GM10266 (cell line): ENCODE results near the gene BCHE.
"Not testable (repeated sequence)": the region's sequence is repeated elsewhere in the genome, so short reads cannot be mapped to it uniquely, and the experiment has no call there.

Source experiments
- DNase-seq: peaks from one replicate; pipeline ENCODE4 v3.0.0; 2012; ENCODE audit errors: extremely low spot score
- TF ChIP-seq, protein P1 (sequence below): IDR thresholded peaks from 2 replicates; pipeline ENCODE4 v1.5.1; 2012; ENCODE audit warnings: mild to moderate bottlenecking, low read depth; ENCODE audit not compliant: control insufficient read depth, insufficient read depth; ENCODE audit errors: missing control alignments

Gene BCHE

DNA sequence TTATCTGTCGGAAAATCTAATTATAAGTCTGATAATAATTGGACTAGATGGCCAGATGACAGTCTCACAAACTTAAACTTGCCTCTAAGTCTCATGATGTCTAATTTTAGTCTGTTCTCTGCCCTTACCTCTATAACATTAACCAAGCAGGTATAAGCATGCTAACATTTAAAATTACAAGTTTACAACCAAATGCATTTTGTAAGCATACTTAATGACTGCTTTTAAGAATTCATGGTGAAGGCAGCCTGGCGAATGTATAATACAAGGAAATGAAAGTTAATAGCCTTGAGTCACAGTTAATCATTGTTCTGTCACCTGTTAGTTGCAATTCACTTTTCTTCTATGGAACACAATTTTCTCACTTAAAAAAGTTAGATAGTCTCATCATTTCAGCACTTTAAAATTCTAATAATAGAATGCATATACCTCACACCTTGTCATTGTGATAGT is 16.5 kb downstream of the BCHE start:
- no peak for DNase-seq
- TF ChIP-seq, protein P1, sequence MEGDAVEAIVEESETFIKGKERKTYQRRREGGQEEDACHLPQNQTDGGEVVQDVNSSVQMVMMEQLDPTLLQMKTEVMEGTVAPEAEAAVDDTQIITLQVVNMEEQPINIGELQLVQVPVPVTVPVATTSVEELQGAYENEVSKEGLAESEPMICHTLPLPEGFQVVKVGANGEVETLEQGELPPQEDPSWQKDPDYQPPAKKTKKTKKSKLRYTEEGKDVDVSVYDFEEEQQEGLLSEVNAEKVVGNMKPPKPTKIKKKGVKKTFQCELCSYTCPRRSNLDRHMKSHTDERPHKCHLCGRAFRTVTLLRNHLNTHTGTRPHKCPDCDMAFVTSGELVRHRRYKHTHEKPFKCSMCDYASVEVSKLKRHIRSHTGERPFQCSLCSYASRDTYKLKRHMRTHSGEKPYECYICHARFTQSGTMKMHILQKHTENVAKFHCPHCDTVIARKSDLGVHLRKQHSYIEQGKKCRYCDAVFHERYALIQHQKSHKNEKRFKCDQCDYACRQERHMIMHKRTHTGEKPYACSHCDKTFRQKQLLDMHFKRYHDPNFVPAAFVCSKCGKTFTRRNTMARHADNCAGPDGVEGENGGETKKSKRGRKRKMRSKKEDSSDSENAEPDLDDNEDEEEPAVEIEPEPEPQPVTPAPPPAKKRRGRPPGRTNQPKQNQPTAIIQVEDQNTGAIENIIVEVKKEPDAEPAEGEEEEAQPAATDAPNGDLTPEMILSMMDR, result no peak

DNA sequence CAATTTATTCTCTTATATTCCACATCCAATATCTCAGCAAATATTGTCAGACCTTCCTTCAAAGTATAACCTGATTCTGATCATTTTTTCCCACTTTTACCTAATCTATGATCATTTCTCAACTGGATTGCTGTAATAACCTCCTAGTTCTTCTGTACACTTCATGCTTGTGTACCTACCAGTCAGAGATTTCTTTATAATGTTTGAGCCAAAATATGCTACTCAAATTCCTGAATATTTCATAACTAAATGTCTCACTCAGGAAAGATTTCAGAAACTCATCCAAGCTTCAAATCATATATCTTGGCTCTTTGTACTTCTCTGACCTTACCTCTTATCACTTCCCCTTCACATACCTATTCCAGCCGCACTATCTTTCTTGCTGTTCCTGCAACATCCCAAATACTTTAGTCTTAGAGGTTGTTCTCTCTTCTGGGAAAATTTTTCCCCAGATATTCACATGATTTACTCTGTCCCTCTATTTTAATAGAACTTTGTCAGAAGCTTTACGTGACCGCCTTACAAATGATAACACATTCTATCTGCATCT is 20.0 kb downstream of the BCHE start:
- no peak for DNase-seq
- TF ChIP-seq, protein P1, result no peak

DNA sequence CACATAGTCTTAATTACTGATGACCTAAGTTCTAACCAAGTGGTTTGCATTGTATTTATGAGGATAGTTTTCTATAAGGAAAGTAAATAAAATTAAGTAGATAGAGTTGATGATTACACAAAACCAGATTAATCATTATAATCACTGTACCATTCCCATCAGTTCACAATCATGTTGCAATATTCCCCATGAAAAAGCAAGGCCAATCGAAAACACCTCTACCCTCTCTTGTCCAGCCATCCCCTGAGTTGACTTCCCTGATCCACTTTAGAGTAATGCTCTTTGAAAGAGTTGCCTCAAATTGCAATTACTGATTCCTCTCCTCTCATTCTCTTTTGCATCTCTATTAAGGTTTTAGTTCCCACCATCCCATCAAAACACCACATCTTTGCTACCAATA is 21.0 kb downstream of the BCHE start:
- TF ChIP-seq, protein P1, result no peak
- DNase-seq, result no peak

DNA sequence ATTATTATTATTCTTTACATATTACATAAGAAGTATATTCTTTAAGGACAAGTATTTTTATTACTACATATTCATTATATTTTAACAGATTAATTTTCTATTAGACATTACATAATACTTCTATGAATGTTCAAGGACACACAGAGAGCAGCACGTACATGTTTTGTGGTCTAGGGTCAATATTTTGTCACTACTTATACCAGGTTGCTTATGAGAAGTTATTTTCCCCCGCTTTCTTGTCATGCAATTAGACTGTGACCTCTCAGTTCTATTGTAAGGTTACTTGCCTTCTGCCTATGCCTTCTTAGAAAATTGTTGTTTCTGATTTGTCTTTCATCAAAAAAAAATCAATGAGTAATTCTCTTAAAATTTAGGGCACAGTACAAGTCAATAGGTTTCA is 21.5 kb downstream of the BCHE start:
- TF ChIP-seq, protein P1, result no peak

DNA sequence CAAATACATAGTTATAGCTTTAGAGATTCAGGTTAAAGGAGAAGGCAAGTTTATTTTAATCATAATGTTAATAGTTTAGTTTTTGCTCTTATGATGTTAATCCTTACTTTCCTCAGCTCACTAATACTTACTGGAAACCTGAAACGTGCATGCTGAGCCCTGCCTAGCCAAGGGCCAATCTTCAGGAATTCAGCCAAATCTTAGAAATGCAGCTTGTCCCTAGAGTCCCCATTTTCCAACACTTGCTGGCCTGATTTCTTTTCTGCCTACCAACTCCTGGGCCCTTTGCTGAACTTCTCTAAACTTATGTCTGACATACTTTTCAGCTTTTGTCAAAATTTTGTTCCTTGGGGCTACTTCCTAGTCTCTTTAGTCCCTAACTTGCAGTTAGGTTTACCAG is 22.8 kb downstream of the BCHE start:
- TF ChIP-seq, protein P1, result no peak
- DNase-seq, result no peak

More for the DNA sequence above, 21.5 kb downstream of the BCHE start:
- no peak for DNase-seq

DNA sequence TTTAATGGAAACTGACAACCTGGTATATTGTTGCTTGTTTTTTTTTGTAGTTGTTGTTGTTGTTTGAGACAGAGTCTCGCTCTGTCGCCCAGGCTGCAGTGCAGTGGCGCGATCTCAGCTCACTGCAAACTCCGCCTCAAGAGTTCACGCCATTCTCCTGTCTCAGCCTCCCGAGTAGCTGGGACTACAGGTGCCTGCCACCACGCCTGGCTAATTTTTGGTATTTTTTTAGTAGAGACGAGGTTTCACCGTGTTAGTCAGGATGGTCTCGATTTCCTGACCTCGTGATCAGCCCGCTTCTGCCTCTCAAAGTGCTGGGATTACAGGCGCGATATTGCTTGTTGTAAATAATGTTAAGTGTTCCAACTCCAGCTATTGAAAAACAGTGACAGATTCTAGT is 29.3 kb downstream of the BCHE start:
- not testable (repeated sequence) for DNase-seq

DNA sequence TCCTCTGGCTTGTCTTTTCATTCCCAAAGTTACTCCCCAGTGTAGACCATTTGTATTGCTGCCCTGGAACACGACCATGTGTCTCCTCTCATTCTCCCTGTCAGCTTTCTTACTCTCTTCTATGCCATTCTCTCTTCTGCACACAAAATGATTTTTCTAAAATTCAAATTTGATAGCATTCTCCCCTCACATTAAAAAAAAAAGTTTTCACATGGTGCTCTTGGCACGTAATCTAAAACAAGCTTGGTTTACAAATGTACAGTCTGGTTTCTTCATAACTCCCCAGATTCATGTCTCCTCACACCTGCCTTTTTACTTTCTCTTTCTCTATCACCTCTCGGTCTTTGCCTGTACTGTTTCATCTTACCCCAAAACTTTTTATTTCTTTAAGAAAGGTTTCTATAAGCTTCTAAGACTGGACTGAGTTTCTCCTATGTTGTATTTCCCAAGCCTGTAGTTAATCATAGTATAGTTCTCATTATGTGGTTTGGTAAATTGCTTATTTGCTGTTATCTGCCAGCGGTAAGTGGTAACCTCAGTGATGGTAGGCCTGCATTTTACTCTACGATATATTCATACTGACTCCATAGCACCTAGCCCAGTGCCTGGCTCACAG is 31.2 kb downstream of the BCHE start:
- TF ChIP-seq, protein P1, result no peak
- DNase-seq, result peak; percentile 43
